Measurements from ENCODE around the gene PJA1.

GRCh38 chrX:69120476-69120875 is 44.8 kb downstream of the PJA1 start:
- TF ChIP-seq, protein P1, sequence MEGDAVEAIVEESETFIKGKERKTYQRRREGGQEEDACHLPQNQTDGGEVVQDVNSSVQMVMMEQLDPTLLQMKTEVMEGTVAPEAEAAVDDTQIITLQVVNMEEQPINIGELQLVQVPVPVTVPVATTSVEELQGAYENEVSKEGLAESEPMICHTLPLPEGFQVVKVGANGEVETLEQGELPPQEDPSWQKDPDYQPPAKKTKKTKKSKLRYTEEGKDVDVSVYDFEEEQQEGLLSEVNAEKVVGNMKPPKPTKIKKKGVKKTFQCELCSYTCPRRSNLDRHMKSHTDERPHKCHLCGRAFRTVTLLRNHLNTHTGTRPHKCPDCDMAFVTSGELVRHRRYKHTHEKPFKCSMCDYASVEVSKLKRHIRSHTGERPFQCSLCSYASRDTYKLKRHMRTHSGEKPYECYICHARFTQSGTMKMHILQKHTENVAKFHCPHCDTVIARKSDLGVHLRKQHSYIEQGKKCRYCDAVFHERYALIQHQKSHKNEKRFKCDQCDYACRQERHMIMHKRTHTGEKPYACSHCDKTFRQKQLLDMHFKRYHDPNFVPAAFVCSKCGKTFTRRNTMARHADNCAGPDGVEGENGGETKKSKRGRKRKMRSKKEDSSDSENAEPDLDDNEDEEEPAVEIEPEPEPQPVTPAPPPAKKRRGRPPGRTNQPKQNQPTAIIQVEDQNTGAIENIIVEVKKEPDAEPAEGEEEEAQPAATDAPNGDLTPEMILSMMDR (IDR thresholded peaks at IDR 0.05) = no peak
- no peak for TF ChIP-seq POLR2A (IDR thresholded peaks at IDR 0.05)
